Liver (tissue), 9 donors: ENCODE data around the gene ANO10. TPM values are rescaled to one million over a fixed set of nuclear protein-coding genes. Genes with fewer than 3 reads are reported as not detected.

Source experiments
- DNase-seq: peaks from one replicate; pipeline ENCODE4 v3.0.0-alpha.2; 2017; ENCODE audit warnings: low spot score
- H3K27ac ChIP-seq, 2 donors: one replicate each; pipeline ENCODE4 v1.7.0; 2013; ENCODE audit warnings: inconsistent platforms in 2 of 2, low read length in 2 of 2, control low read depth in 1 of 2, low read depth in 1 of 2, mild to moderate bottlenecking in 1 of 2
- H3K27me3 ChIP-seq, 4 donors: one replicate each; pipeline versions ENCODE4 v1.6.1 to v1.7.0; 2013; ENCODE audit warnings: low read length in 3 of 4, inconsistent platforms in 1 of 4, mild to moderate bottlenecking in 1 of 4, moderate library complexity in 1 of 4; ENCODE audit not compliant: control insufficient read depth in 4 of 4, insufficient read depth in 4 of 4
- H3K36me3 ChIP-seq, 4 donors: one replicate each; pipeline versions ENCODE4 v1.6.1 to v1.7.0; 2013; ENCODE audit warnings: low read length in 3 of 4, mild to moderate bottlenecking in 3 of 4, low read depth in 1 of 4, moderate library complexity in 1 of 4; ENCODE audit not compliant: control insufficient read depth in 4 of 4, insufficient read depth in 3 of 4
- H3K4me1 ChIP-seq, 4 donors: one replicate each; pipeline versions ENCODE4 v1.6.1 to v1.7.0; 2013; ENCODE audit warnings: low read length in 3 of 4, mild to moderate bottlenecking in 3 of 4, moderate library complexity in 1 of 4; ENCODE audit not compliant: control insufficient read depth in 4 of 4, insufficient read depth in 4 of 4
- H3K4me3 ChIP-seq, 3 donors: one replicate each; pipeline versions ENCODE4 v1.6.1 to v1.7.0; 2013; ENCODE audit warnings: low read length in 3 of 3, control low read depth in 1 of 3, low read depth in 1 of 3, mild to moderate bottlenecking in 1 of 3
- H3K9ac ChIP-seq, 2 donors: one replicate each; pipeline ENCODE4 v1.7.0; 2013; ENCODE audit warnings: low read length in 2 of 2, mild to moderate bottlenecking in 2 of 2, moderate library complexity in 2 of 2, control low read depth in 1 of 2, low read depth in 1 of 2
- H3K9me3 ChIP-seq, 4 donors: one replicate each; pipeline versions ENCODE4 v1.6.1 to v1.7.0; 2013; ENCODE audit warnings: low read length in 3 of 4; ENCODE audit not compliant: control insufficient read depth in 4 of 4
- ATF3 ChIP-seq: IDR thresholded peaks from 2 replicates; pipeline ENCODE4 v1.6.1; 2016; ENCODE audit warnings: antibody characterized with exemption
- EGR1 ChIP-seq, 2 donors: IDR thresholded peaks; 2 replicates each; pipeline ENCODE4 v1.6.1; 2016 to 2018; ENCODE audit warnings: antibody characterized with exemption in 2 of 2, low read depth in 2 of 2
- FOXA1 ChIP-seq: IDR thresholded peaks from 2 replicates; pipeline ENCODE4 v1.6.1; 2016; ENCODE audit warnings: antibody characterized with exemption
- FOXA2 ChIP-seq: IDR thresholded peaks from 2 replicates; pipeline ENCODE4 v1.6.1; 2016; ENCODE audit warnings: antibody characterized with exemption
- GABPA ChIP-seq, 2 donors: IDR thresholded peaks in 1 of 2; conservative IDR thresholded peaks in 1 of 2; 2 replicates each; pipeline ENCODE4 v1.6.1; 2016; ENCODE audit warnings: antibody characterized with exemption in 2 of 2, mild to moderate bottlenecking in 1 of 2, moderate library complexity in 1 of 2
- HNF4A ChIP-seq, 2 donors: conservative IDR thresholded peaks; 2 replicates each; pipeline ENCODE4 v1.6.1; 2016; ENCODE audit warnings: antibody characterized with exemption in 2 of 2, mild to moderate bottlenecking in 2 of 2
- JUND ChIP-seq, 2 donors: IDR thresholded peaks; 2 replicates each; pipeline ENCODE4 v1.6.1; 2016; ENCODE audit warnings: antibody characterized with exemption in 2 of 2
- MAX ChIP-seq: IDR thresholded peaks from 2 replicates; pipeline ENCODE4 v1.6.1; 2016; ENCODE audit warnings: antibody characterized with exemption
- NR2F2 ChIP-seq: IDR thresholded peaks from 2 replicates; pipeline ENCODE4 v1.6.1; 2016; ENCODE audit warnings: antibody characterized with exemption
- RAD21 ChIP-seq, 2 donors: IDR thresholded peaks; 2 replicates each; pipeline ENCODE4 v1.6.1; 2016; ENCODE audit warnings: antibody characterized with exemption in 2 of 2, mild to moderate bottlenecking in 2 of 2
- RXRA ChIP-seq, 2 donors: IDR thresholded peaks; 2 replicates each; pipeline ENCODE4 v1.6.1; 2017 to 2018; ENCODE audit warnings: antibody characterized with exemption in 2 of 2, mild to moderate bottlenecking in 1 of 2
- SP1 ChIP-seq: IDR thresholded peaks from 2 replicates; pipeline ENCODE4 v1.6.1; 2018; ENCODE audit warnings: antibody characterized with exemption, mild to moderate bottlenecking
- TAF1 ChIP-seq: conservative IDR thresholded peaks from 2 replicates; pipeline ENCODE4 v1.6.1; 2016; ENCODE audit warnings: antibody characterized with exemption, mild to moderate bottlenecking
- YY1 ChIP-seq: IDR thresholded peaks from 2 replicates; pipeline ENCODE4 v1.6.1; 2016; ENCODE audit warnings: antibody characterized with exemption, mild to moderate bottlenecking
- WGBS: extraction: QIAGEN DNeasy Blood & Tissue Kit; methylation state at CpG from one replicate; pipeline ENCODE4 v1.1.7; 2013; 5-methylcytosine and 5-hydroxymethylcytosine counted together
- polyA plus RNA-seq, 2 donors: library from polyadenylated mRNA; stranded (reverse) in 1 of 2; unstranded in 1 of 2; fragments of 200-250 nt in 1 of 2; fragments of >200 nt in 1 of 2; fragmentation: Nextera tagmentation in 1 of 2; extraction: Ambion mirVana in 1 of 2; gene quantifications; one replicate each; pipeline versions ENCODE4 v1.2.1 to v1.2.3, GENCODE V29; 2013 to 2015
- total RNA-seq, 2 donors: library from RNA; depleted of rRNA; stranded (reverse); fragments of >200 nt; gene quantifications; one replicate each; pipeline ENCODE4 v1.2.3, GENCODE V29; 2014
- TF ChIP-seq, protein P1 (sequence below): IDR thresholded peaks from 2 replicates; pipeline ENCODE4 v1.6.1; 2016; ENCODE audit warnings: antibody characterized with exemption, mild to moderate bottlenecking
- TF ChIP-seq, protein P2 (sequence below): fragments of 150-350 bp; IDR thresholded peaks from 2 replicates; pipeline ENCODE4 v1.5.1; 2017; ENCODE audit warnings: improper control_type of control experiment, low read depth, low read length; ENCODE audit not compliant: missing input control
- TF ChIP-seq, protein P3 (sequence below): IDR thresholded peaks from 2 replicates; pipeline ENCODE4 v1.6.1; 2016; ENCODE audit warnings: antibody characterized with exemption
- donor health status: healthy.
- donor health status: healthy.
- donor health status: healthy.
- donor health status: healthy.
- donor health status: healthy.

Gene ANO10
- total and polyA plus RNA-seq, 4 donors, result 5.6 to 8.7 (median 6.8) TPM

- Histone ChIP-seq H3K36me3 (peaks cover 0 to 5% (median 0%) of the 10 kb centered on the region in 4 donors), H3K27ac (peak overlapping the region; percentile 61 to 70), H3K4me1 (peaks cover 5 to 54% (median 43%) of the 10 kb centered on the region in 4 donors), H3K9ac (no peak overlapping the region), H3K9me3 (no peaks in the 10 kb centered on the region), H3K4me3 (no peak overlapping the region), H3K27me3 (no peaks in the 10 kb centered on the region)
- 32% methylated on average over 3 of the region's 3 CpGs for WGBS
- TF ChIP-seq, protein P1, sequence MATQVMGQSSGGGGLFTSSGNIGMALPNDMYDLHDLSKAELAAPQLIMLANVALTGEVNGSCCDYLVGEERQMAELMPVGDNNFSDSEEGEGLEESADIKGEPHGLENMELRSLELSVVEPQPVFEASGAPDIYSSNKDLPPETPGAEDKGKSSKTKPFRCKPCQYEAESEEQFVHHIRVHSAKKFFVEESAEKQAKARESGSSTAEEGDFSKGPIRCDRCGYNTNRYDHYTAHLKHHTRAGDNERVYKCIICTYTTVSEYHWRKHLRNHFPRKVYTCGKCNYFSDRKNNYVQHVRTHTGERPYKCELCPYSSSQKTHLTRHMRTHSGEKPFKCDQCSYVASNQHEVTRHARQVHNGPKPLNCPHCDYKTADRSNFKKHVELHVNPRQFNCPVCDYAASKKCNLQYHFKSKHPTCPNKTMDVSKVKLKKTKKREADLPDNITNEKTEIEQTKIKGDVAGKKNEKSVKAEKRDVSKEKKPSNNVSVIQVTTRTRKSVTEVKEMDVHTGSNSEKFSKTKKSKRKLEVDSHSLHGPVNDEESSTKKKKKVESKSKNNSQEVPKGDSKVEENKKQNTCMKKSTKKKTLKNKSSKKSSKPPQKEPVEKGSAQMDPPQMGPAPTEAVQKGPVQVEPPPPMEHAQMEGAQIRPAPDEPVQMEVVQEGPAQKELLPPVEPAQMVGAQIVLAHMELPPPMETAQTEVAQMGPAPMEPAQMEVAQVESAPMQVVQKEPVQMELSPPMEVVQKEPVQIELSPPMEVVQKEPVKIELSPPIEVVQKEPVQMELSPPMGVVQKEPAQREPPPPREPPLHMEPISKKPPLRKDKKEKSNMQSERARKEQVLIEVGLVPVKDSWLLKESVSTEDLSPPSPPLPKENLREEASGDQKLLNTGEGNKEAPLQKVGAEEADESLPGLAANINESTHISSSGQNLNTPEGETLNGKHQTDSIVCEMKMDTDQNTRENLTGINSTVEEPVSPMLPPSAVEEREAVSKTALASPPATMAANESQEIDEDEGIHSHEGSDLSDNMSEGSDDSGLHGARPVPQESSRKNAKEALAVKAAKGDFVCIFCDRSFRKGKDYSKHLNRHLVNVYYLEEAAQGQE, result peak; percentile 14
- TF ChIP-seq FOXA1, result no peak
- peak in 1 of 2 donors; percentile 56 for TF ChIP-seq RXRA (IDR thresholded peaks at IDR 0.05)
- TF ChIP-seq, protein P2, sequence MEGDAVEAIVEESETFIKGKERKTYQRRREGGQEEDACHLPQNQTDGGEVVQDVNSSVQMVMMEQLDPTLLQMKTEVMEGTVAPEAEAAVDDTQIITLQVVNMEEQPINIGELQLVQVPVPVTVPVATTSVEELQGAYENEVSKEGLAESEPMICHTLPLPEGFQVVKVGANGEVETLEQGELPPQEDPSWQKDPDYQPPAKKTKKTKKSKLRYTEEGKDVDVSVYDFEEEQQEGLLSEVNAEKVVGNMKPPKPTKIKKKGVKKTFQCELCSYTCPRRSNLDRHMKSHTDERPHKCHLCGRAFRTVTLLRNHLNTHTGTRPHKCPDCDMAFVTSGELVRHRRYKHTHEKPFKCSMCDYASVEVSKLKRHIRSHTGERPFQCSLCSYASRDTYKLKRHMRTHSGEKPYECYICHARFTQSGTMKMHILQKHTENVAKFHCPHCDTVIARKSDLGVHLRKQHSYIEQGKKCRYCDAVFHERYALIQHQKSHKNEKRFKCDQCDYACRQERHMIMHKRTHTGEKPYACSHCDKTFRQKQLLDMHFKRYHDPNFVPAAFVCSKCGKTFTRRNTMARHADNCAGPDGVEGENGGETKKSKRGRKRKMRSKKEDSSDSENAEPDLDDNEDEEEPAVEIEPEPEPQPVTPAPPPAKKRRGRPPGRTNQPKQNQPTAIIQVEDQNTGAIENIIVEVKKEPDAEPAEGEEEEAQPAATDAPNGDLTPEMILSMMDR, result no peak
- TF ChIP-seq JUND (IDR thresholded peaks at IDR 0.05), result peak in 1 of 2 donors; percentile 24
- no peak for TF ChIP-seq ATF3
- TF ChIP-seq HNF4A (conservative IDR thresholded peaks at IDR 0.05), result peak; percentile 40 to 41
- TF ChIP-seq NR2F2, result no peak
- no peak for DNase-seq
These were observed 302.0 kb downstream of the ANO10 start for GRCh38 chr3:43319794-43320193.

DNA sequence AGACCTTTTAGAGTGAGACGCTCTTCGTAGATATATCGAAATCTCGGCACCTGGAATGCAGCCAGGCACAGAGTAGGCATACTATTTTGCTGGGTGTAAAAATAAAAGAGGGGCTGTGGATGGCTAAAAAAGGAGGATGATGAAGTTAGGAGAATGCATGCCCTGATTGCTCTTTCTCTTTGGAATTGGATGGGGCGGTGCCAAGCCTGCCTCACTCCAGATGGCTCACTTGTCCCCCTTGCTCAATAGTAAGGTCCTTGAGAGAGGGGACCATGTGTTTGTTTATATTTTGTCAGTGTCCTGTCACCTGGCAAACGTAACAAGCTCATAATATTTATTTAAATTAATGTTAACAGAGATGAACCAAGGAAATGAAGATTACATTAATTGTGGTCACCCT lies 302.4 kb downstream of the ANO10 start:
- Histone ChIP-seq H3K4me1 (peaks cover 7 to 54% (median 43%) of the 10 kb centered on the region in 4 donors), H3K27me3 (no peaks in the 10 kb centered on the region), H3K4me3 (no peak overlapping the region), H3K9ac (no peak overlapping the region), H3K27ac (peak overlapping the region; percentile 61 to 70), H3K9me3 (no peaks in the 10 kb centered on the region), H3K36me3 (peaks cover 0 to 5% (median 0%) of the 10 kb centered on the region in 4 donors)
- DNase-seq, result no peak
- 78% methylated on average over 6 of the region's 6 CpGs for WGBS
- TF ChIP-seq RAD21 (IDR thresholded peaks at IDR 0.05), result no peak
- TF ChIP-seq ATF3, result no peak
- TF ChIP-seq YY1, result no peak
- TF ChIP-seq, protein P2, result no peak
- TF ChIP-seq GABPA (IDR thresholded peaks at IDR 0.05 in 1 of 2, conservative IDR thresholded peaks at IDR 0.05 in 1 of 2), result no peak
- TF ChIP-seq TAF1, result no peak
- no peak for TF ChIP-seq RXRA (IDR thresholded peaks at IDR 0.05)
- no peak for TF ChIP-seq SP1
- TF ChIP-seq, protein P1, result no peak
- no peak for TF ChIP-seq FOXA1
- TF ChIP-seq, protein P3, sequence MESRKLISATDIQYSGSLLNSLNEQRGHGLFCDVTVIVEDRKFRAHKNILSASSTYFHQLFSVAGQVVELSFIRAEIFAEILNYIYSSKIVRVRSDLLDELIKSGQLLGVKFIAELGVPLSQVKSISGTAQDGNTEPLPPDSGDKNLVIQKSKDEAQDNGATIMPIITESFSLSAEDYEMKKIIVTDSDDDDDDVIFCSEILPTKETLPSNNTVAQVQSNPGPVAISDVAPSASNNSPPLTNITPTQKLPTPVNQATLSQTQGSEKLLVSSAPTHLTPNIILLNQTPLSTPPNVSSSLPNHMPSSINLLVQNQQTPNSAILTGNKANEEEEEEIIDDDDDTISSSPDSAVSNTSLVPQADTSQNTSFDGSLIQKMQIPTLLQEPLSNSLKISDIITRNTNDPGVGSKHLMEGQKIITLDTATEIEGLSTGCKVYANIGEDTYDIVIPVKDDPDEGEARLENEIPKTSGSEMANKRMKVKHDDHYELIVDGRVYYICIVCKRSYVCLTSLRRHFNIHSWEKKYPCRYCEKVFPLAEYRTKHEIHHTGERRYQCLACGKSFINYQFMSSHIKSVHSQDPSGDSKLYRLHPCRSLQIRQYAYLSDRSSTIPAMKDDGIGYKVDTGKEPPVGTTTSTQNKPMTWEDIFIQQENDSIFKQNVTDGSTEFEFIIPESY, result no peak
- TF ChIP-seq HNF4A (conservative IDR thresholded peaks at IDR 0.05), result no peak
- TF ChIP-seq FOXA2, result no peak
- no peak for TF ChIP-seq JUND (IDR thresholded peaks at IDR 0.05)
- no peak for TF ChIP-seq EGR1 (IDR thresholded peaks at IDR 0.05; ENCODE audit: low read depth in 2 of 2)
- TF ChIP-seq NR2F2, result no peak
- no peak for TF ChIP-seq MAX
